ENCODE measurements around the gene CYP11A1. TPM values are rescaled to one million over a fixed set of nuclear protein-coding genes. Genes with fewer than 3 reads are reported as not detected.

The CYP11A1 gene
- polyA plus RNA-seq, 3 donors from 2014 or later, result not detected

DNA sequence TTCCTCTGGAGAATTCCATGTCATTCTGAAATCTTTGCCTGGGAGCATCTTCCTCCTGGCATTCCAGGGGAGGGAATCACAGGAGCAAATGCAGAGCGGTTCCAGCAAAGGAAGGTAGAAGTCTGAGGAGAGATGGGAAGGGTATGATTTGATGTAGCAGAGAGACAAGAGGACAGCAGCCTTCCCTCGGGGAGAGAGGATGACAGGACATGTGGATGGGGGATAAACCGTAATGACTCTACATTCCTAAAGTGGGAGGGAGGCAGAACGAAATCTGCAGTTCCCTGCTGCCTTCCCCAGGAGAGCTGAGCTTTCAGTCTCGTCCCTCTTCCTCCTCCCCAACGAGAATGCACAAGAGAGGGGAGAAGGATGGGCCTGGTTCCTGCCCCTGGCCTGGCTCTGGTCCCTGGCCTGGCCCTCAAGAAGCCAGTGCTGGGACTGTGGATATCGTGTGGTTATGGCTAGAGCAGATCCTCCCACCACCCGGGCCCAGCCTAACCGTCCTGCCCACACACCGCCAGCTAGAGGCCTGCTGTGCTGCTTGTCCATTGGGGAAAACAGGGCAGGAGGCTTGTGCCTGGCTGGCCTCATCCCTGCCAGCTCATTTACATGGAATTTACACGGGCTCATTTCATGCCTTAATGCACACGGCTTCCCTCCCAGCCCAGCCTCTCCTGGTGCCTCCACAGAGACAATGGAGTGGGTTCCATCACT lies 39.7 kb upstream of the CYP11A1 start:
- no peak for DNase-seq
- no peaks in the 10 kb centered on the region for H3K27me3 Mint-ChIP-seq (ENCODE audit: low read depth in 3 of 3)
- H3K36me3 Mint-ChIP-seq, result no peaks in the 10 kb centered on the region
- H3K4me1 Mint-ChIP-seq, result peaks cover 30 to 50% of the 10 kb centered on the region in 2 donors
- H3K4me3 Mint-ChIP-seq, result no peak overlapping the region
- H3K27ac Mint-ChIP-seq, result peak overlapping the region in 5 of 6 donors; percentile 36 to 56 (median 50)
- H3K9me3 Mint-ChIP-seq, result no peaks in the 10 kb centered on the region

- peaks cover 0 to 2% (median 0%) of the 10 kb centered on the region in 6 donors for H3K9me3 Mint-ChIP-seq
- peaks cover 36 to 56% of the 10 kb centered on the region in 2 donors for H3K4me1 Mint-ChIP-seq
- no peak for DNase-seq
- H3K27me3 Mint-ChIP-seq (ENCODE audit: low read depth in 3 of 3), result no peaks in the 10 kb centered on the region
- H3K4me3 Mint-ChIP-seq, result peak overlapping the region in 1 of 5 donors; percentile 44
- H3K27ac Mint-ChIP-seq, result peak overlapping the region; percentile 14 to 67 (median 45)
- H3K36me3 Mint-ChIP-seq, result no peaks in the 10 kb centered on the region
These were observed 39.1 kb upstream of the CYP11A1 start for GRCh38 chr15:74406517-74406916.

- Mint-ChIP-seq H3K27ac (peak overlapping the region in 5 of 6 donors; percentile 36 to 75 (median 66)), H3K4me3 (peak overlapping the region in 4 of 5 donors; percentile 34 to 55 (median 41)), H3K9me3 (peaks cover 0 to 2% (median 0%) of the 10 kb centered on the region in 6 donors), H3K4me1 (peaks cover 43 to 63% of the 10 kb centered on the region in 2 donors), H3K27me3 (ENCODE audit: low read depth in 3 of 3) (no peaks in the 10 kb centered on the region), H3K36me3 (no peaks in the 10 kb centered on the region)
- DNase-seq, result peak in 1 of 3 donors; percentile 10
These were observed 38.4 kb upstream of the CYP11A1 start for GRCh38 chr15:74405823-74406222.

DNA sequence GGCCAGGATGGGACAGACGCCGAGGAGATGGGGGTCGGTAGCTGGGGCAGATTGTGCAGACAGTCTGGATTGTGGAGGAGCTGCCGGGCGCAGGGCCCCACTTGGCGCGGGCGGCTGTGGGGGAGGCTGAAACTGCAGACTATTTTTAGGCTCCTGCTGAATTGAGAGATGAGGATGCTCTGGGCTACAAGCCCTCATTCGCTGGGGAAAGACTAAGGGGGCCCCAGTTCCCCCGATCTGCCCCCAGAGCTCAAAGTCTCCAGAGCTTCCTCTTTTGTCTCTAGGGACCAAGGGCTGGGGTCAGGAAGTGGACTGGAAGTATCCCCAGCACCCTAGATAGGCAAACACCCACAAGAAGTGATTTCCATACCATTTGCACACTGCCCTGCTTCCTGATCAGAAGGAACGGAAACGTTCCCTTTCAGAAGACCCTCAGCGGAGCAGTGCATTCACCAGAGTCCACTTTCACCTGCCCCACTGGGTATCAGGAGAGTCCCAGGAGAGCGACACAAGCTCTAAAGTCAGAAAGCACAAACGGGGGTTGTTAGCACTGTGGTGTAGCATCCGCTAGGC lies 36.6 kb upstream of the CYP11A1 start:
- Mint-ChIP-seq H3K4me3 (no peak overlapping the region), H3K27me3 (ENCODE audit: low read depth in 3 of 3) (peaks cover 0 to 2% (median 0%) of the 10 kb centered on the region in 3 donors), H3K9me3 (peaks cover 0 to 2% (median 0%) of the 10 kb centered on the region in 6 donors), H3K36me3 (no peaks in the 10 kb centered on the region), H3K27ac (peak overlapping the region in 4 of 6 donors; percentile 22 to 84 (median 79)), H3K4me1 (peaks cover 57 to 80% of the 10 kb centered on the region in 2 donors)
- no peak for DNase-seq

DNA sequence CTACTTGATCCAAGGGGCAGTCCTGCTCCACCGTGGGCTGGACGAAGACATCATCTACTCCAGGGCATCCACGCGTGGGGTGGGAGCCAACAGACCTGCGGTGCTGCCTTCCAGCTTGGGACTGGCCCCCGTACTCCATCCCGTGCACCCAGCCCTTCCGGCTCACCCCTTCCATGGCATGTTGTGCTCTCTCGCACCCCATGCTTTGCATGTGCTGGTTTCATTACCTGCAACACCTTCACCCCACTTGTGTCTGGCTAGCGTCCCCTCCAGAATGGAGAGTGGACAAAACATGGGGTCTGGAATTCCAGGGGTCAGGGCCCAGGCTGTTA lies 36.1 kb upstream of the CYP11A1 start:
- Mint-ChIP-seq H3K36me3 (no peaks in the 10 kb centered on the region), H3K27me3 (ENCODE audit: low read depth in 3 of 3) (peaks cover 0 to 2% (median 0%) of the 10 kb centered on the region in 3 donors), H3K27ac (peak overlapping the region in 4 of 6 donors; percentile 32 to 84 (median 60)), H3K4me1 (peaks cover 60 to 86% of the 10 kb centered on the region in 2 donors), H3K4me3 (peak overlapping the region in 2 of 5 donors; percentile 18 to 70), H3K9me3 (peaks cover 0 to 2% (median 0%) of the 10 kb centered on the region in 6 donors)
- no peak for DNase-seq

- H3K27me3 Mint-ChIP-seq (ENCODE audit: low read depth in 3 of 3), result peaks cover 0 to 3% (median 2%) of the 10 kb centered on the region in 3 donors
- peak overlapping the region; percentile 51 to 71 (median 59) for H3K4me3 Mint-ChIP-seq
- DNase-seq, result peak; percentile 28 to 41 (median 31)
- H3K36me3 Mint-ChIP-seq, result no peaks in the 10 kb centered on the region
- peak overlapping the region; percentile 40 to 84 (median 77) for H3K27ac Mint-ChIP-seq
- peaks cover 0 to 2% (median 0%) of the 10 kb centered on the region in 6 donors for H3K9me3 Mint-ChIP-seq
- peaks cover 65 to 91% of the 10 kb centered on the region in 2 donors for H3K4me1 Mint-ChIP-seq
These were observed 35.6 kb upstream of the CYP11A1 start for GRCh38 chr15:74402873-74403587.

DNA sequence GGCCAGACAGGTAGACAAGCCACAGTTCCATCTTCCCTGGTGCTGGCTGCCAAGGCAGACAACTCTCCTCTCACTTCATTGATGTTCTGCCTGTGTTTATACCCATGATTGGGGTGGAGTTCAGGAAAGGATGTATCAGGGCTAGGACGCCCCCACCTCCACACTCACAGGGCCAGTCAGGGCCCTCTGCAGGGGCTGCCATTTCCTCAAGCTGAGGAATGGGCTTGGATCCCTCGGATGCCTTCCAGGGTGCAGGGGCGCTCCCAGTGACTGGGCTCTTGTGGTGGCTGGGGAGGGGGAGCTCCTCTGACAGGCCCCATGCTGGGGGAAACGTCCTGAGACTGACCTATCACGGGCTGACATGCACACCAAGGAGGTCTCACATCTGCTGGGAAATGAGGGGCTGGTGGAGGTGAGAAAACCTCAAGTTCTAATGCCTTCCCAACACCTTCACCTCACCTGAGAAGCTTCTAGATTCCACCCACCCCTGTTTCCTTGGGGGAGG lies 34.9 kb upstream of the CYP11A1 start:
- Mint-ChIP-seq H3K36me3 (no peaks in the 10 kb centered on the region), H3K9me3 (peaks cover 0 to 2% (median 0%) of the 10 kb centered on the region in 6 donors), H3K4me3 (peak overlapping the region; percentile 51 to 71 (median 59)), H3K27me3 (ENCODE audit: low read depth in 3 of 3) (peaks cover 0 to 3% (median 2%) of the 10 kb centered on the region in 3 donors), H3K27ac (peak overlapping the region; percentile 67 to 84 (median 79)), H3K4me1 (peaks cover 65 to 94% of the 10 kb centered on the region in 2 donors)
- DNase-seq, result peak; percentile 20 to 33 (median 32)

- H3K9me3 Mint-ChIP-seq, result peaks cover 0 to 2% (median 0%) of the 10 kb centered on the region in 6 donors
- peaks cover 0 to 3% (median 2%) of the 10 kb centered on the region in 3 donors for H3K27me3 Mint-ChIP-seq (ENCODE audit: low read depth in 3 of 3)
- DNase-seq, result peak in 1 of 3 donors; percentile 16
- H3K4me3 Mint-ChIP-seq, result peak overlapping the region; percentile 44 to 74 (median 58)
- no peaks in the 10 kb centered on the region for H3K36me3 Mint-ChIP-seq
- H3K4me1 Mint-ChIP-seq, result peaks cover 64 to 82% of the 10 kb centered on the region in 2 donors
- H3K27ac Mint-ChIP-seq, result peak overlapping the region; percentile 41 to 84 (median 72)
These were observed 33.7 kb upstream of the CYP11A1 start for GRCh38 chr15:74400915-74401757.

- H3K9me3 Mint-ChIP-seq, result peaks cover 0 to 2% (median 0%) of the 10 kb centered on the region in 6 donors
- H3K27me3 Mint-ChIP-seq (ENCODE audit: low read depth in 3 of 3), result peaks cover 2 to 3% (median 3%) of the 10 kb centered on the region in 3 donors
- peak overlapping the region; percentile 44 to 74 (median 62) for H3K4me3 Mint-ChIP-seq
- H3K4me1 Mint-ChIP-seq, result peaks cover 58 to 74% of the 10 kb centered on the region in 2 donors
- no peaks in the 10 kb centered on the region for H3K36me3 Mint-ChIP-seq
- peak in 1 of 3 donors; percentile 14 for DNase-seq
- H3K27ac Mint-ChIP-seq, result peak overlapping the region in 5 of 6 donors; percentile 41 to 79 (median 78)
These were observed 32.9 kb upstream of the CYP11A1 start for GRCh38 chr15:74400313-74400860.

- H3K27ac Mint-ChIP-seq, result peak overlapping the region; percentile 39 to 79 (median 51)
- H3K4me3 Mint-ChIP-seq, result peak overlapping the region; percentile 30 to 74 (median 62)
- H3K27me3 Mint-ChIP-seq (ENCODE audit: low read depth in 3 of 3), result peaks cover 2 to 3% (median 3%) of the 10 kb centered on the region in 3 donors
- H3K36me3 Mint-ChIP-seq, result no peaks in the 10 kb centered on the region
- H3K4me1 Mint-ChIP-seq, result peaks cover 57 to 71% of the 10 kb centered on the region in 2 donors
- peaks cover 0 to 2% (median 0%) of the 10 kb centered on the region in 6 donors for H3K9me3 Mint-ChIP-seq
- DNase-seq, result peak; percentile 34 to 51 (median 39)
These were observed 32.3 kb upstream of the CYP11A1 start for GRCh38 chr15:74399511-74400312.

- no peak for DNase-seq
- Mint-ChIP-seq H3K4me1 (peaks cover 55 to 65% of the 10 kb centered on the region in 2 donors), H3K36me3 (no peaks in the 10 kb centered on the region), H3K9me3 (peaks cover 0 to 2% (median 0%) of the 10 kb centered on the region in 6 donors), H3K27me3 (ENCODE audit: low read depth in 3 of 3) (peaks cover 2 to 3% (median 3%) of the 10 kb centered on the region in 3 donors), H3K27ac (peak overlapping the region in 1 of 6 donors; percentile 41), H3K4me3 (peak overlapping the region in 3 of 5 donors; percentile 62 to 74 (median 67))
These were observed 31.7 kb upstream of the CYP11A1 start for GRCh38 chr15:74399100-74399499.

GRCh38 chr15:74398183-74398582 lies 30.7 kb upstream of the CYP11A1 start:
- Mint-ChIP-seq H3K4me3 (peak overlapping the region in 2 of 5 donors; percentile 21 to 27), H3K4me1 (peaks cover 49 to 56% of the 10 kb centered on the region in 2 donors), H3K9me3 (peaks cover 0 to 2% (median 0%) of the 10 kb centered on the region in 6 donors), H3K27ac (peak overlapping the region in 3 of 6 donors; percentile 47 to 81 (median 60)), H3K27me3 (ENCODE audit: low read depth in 3 of 3) (peaks cover 2 to 5% (median 3%) of the 10 kb centered on the region in 3 donors), H3K36me3 (no peaks in the 10 kb centered on the region)
- no peak for DNase-seq
